H1 (cell line): ENCODE measurements around the gene ADPRHL1.

ENCODE experiments used
- EZH2 ChIP-seq: fragments of 200-600 bp; sonication (generic); IDR thresholded peaks from 2 replicates; pipeline ENCODE4 v1.7.1; 2012; ENCODE audit warnings: low read depth, mild to moderate bottlenecking, moderate library complexity, low read length, inconsistent platforms; ENCODE audit not compliant: severe bottlenecking
- GTF2F1 ChIP-seq: IDR thresholded peaks from 2 replicates; pipeline ENCODE4 v1.6.1; 2012; ENCODE audit warnings: low read depth, low read length, improper control_type of control experiment, borderline replicate concordance
- POLR2AphosphoS5 ChIP-seq: IDR thresholded peaks from 2 replicates; pipeline ENCODE4 v1.6.1; 2011; ENCODE audit warnings: low read depth, low read length
- SP1 ChIP-seq: IDR thresholded peaks from 2 replicates; pipeline ENCODE4 v1.6.1; 2011; ENCODE audit warnings: low read depth, low read length
- TEAD4 ChIP-seq: IDR thresholded peaks from 2 replicates; pipeline ENCODE4 v1.6.1; 2012; ENCODE audit warnings: low read depth, low read length, inconsistent platforms, mixed read lengths
- YY1 ChIP-seq: IDR thresholded peaks from 2 replicates; pipeline ENCODE4 v1.6.1; 2011; ENCODE audit warnings: low read depth, mild to moderate bottlenecking, low read length
- TF ChIP-seq, protein P1 (sequence below), 3 experiments: IDR thresholded peaks; 1 replicate in 2 of 3; 2 replicates in 1 of 3; pipeline versions ENCODE4 v1.5.1 to v1.6.1; 2011; ENCODE audit warnings: low read length in 3 of 3, mild to moderate bottlenecking in 3 of 3, inconsistent platforms in 2 of 3, low read depth in 1 of 3, moderate library complexity in 1 of 3; ENCODE audit not compliant: insufficient read depth in 1 of 3; ENCODE audit errors: control extremely low read depth in 1 of 3
- TF ChIP-seq, protein P2 (sequence below): IDR thresholded peaks from 2 replicates; pipeline ENCODE4 v1.6.1; 2012; ENCODE audit warnings: inconsistent platforms

DNA sequence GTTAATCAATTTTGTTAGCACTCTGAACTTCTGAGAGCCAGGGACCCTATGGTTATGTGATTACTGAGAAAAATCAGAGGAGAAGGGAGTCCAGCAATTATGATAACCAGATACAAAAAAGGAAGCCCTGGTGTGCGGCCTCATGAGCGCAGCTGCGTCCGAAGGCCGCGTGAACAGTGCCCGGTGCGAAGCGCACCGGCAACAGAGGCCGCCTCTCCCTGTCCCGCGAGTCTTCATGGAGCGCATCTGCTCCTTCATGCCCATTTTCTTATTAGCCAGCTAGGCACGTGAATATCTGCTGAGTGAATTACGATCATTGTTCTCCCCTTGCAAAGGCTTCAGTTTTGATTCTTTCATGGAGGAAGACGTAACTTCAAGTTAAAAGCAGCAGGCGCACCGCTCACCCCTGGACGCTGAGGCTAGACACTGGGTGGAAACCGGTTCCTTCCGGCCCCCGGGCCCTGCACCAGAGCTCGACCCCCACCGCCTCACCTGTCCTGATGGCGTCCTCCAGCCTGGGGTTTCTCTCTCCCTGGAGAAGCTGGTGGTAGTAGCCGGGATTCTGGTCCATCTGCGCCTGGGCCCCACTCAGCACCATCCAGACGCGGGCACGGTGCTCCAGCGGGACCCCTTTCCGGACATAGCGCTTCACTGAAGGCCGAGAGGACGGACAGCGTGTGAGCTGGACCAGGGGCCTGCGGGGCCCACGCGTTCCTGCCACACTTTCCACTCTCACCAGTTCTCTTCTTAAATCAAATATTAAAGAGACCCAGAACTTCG lies 98.3 kb downstream of the ADPRHL1 start:
- TF ChIP-seq TEAD4 (no peak), SP1 (no peak), EZH2 (no peak), YY1 (no peak), GTF2F1 (no peak), POLR2AphosphoS5 (no peak)
- TF ChIP-seq, protein P1, sequence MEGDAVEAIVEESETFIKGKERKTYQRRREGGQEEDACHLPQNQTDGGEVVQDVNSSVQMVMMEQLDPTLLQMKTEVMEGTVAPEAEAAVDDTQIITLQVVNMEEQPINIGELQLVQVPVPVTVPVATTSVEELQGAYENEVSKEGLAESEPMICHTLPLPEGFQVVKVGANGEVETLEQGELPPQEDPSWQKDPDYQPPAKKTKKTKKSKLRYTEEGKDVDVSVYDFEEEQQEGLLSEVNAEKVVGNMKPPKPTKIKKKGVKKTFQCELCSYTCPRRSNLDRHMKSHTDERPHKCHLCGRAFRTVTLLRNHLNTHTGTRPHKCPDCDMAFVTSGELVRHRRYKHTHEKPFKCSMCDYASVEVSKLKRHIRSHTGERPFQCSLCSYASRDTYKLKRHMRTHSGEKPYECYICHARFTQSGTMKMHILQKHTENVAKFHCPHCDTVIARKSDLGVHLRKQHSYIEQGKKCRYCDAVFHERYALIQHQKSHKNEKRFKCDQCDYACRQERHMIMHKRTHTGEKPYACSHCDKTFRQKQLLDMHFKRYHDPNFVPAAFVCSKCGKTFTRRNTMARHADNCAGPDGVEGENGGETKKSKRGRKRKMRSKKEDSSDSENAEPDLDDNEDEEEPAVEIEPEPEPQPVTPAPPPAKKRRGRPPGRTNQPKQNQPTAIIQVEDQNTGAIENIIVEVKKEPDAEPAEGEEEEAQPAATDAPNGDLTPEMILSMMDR (IDR thresholded peaks at IDR 0.05; ENCODE audit: control extremely low read depth in 1 of 3, insufficient read depth in 1 of 3, low read depth in 1 of 3, low read length in 3 of 3): no peak
- TF ChIP-seq, protein P2, sequence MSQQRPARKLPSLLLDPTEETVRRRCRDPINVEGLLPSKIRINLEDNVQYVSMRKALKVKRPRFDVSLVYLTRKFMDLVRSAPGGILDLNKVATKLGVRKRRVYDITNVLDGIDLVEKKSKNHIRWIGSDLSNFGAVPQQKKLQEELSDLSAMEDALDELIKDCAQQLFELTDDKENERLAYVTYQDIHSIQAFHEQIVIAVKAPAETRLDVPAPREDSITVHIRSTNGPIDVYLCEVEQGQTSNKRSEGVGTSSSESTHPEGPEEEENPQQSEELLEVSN: no peak
